ENCODE data around the gene VDR.
A peak's percentile ranks its signal among the peaks of the same experiment; 100 is the strongest.

VDR gene

DNA sequence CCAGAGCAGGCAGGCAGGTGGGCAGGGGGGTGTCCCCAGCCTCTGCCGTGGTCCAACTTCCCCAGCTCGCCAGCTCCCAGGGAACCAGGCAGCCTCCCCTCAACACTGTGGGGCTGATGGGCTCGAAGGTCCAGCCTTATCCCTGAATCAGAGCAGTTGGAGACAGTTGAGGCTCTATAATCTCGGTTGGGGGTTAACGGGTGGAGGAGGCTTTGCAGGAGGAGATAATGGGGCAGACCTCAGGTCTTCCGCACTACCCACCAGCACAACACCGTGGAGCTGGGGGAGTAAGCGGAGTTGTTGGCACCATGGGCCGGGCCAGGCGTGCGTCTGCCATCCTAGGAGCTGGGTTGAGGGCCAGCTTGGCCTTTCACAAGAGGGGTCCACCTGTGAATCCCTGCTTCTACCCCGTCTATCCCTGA is 71.2 kb downstream of the VDR start:
- TF ChIP-seq, protein P1, sequence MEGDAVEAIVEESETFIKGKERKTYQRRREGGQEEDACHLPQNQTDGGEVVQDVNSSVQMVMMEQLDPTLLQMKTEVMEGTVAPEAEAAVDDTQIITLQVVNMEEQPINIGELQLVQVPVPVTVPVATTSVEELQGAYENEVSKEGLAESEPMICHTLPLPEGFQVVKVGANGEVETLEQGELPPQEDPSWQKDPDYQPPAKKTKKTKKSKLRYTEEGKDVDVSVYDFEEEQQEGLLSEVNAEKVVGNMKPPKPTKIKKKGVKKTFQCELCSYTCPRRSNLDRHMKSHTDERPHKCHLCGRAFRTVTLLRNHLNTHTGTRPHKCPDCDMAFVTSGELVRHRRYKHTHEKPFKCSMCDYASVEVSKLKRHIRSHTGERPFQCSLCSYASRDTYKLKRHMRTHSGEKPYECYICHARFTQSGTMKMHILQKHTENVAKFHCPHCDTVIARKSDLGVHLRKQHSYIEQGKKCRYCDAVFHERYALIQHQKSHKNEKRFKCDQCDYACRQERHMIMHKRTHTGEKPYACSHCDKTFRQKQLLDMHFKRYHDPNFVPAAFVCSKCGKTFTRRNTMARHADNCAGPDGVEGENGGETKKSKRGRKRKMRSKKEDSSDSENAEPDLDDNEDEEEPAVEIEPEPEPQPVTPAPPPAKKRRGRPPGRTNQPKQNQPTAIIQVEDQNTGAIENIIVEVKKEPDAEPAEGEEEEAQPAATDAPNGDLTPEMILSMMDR (IDR thresholded peaks at IDR 0.05; ENCODE audit: extremely low read depth, missing control alignments), result no peak

DNA sequence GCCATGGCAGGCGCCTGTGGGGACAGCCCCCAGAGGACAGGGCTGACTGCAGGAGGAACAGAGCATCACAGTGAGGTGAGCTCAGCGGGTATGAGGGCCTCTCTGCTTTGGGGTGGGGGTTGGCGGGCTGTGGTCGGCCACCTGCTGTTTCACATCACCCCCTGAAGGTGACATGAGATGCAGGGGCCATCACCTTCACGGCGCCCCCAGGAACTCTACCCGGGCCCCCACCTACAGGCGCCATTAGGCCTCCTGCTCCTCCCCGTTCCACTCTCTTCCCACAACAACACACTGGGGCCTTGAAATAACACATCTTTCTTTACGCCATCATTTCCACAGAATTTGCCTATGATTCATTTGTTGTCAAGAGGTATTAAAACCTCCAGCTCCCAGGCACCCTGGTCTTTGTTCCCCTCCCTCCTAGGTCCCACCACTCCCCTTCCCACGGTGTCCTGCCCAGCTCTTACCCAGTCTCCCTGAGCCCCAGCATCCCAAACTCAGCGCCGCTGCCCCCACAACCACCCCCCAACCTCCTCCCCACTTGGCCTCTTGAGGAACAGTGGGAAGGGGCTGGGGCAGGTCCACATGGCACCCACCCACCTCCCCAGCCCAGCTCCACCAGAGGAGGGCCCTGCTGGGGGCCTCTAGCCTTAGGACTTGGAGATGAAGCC is 72.4 kb downstream of the VDR start:
- TF ChIP-seq, protein P1 (IDR thresholded peaks at IDR 0.05; ENCODE audit: extremely low read depth, missing control alignments), result no peak
- DNase-seq (ENCODE audit: low spot score), result peak; percentile 67

More for the DNA sequence above, 71.2 kb downstream of the VDR start:
- no peak for DNase-seq (ENCODE audit: low spot score)

DNA sequence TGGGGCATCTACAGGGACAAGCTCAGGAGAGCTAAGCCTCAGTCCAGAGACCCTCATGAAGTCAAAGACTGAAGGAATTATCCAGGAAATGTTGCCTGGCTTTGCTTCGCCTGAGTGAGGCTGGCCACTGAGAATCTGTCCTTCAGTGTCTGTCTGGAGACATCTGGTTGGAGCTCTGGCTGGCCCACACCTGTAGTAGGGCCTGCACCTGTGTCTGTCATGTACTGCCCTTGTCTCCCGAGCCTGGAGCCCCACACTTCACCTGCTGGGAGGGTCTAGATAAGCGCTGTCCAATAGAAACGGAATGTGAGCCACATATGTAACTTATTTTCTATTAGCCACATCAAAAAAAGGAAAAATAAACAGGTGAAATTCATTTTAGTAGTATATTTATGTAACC is 75.2 kb downstream of the VDR start:
- no peak for DNase-seq (ENCODE audit: low spot score)
- TF ChIP-seq, protein P1 (IDR thresholded peaks at IDR 0.05; ENCODE audit: extremely low read depth, missing control alignments), result no peak

DNA sequence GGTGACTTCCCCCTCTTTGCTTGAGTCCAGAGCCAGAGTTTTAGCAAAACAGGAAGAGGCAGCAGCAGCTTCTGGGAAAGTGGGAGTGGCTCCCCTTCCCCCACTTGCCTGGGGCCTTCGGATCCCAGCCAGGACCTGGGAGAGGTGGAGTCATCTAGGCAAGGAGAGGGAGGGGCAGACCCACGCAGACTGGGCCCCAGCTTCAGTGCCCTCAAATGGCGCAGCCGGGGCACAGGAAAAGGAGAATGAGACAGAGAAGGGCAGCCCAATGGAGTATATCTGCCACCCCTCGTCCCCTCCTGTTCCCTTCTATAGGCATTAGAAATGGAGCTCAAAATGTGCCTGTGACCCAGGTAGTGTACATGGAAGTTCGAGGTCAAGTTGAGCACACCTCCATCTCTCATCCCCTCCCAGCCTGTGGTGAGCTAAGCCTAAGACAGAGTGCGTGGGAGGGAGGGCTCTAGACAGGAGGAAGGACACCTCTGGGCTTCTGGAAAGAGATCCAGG is 75.8 kb downstream of the VDR start:
- DNase-seq (ENCODE audit: low spot score), result no peak
- TF ChIP-seq, protein P1 (IDR thresholded peaks at IDR 0.05; ENCODE audit: extremely low read depth, missing control alignments), result no peak

- TF ChIP-seq, protein P1 (IDR thresholded peaks at IDR 0.05; ENCODE audit: extremely low read depth, missing control alignments), result no peak
- DNase-seq (ENCODE audit: low spot score), result no peak
Observed at GRCh38 chr12:47828008-47828975, 76.5 kb downstream of the VDR start.

- TF ChIP-seq, protein P1 (IDR thresholded peaks at IDR 0.05; ENCODE audit: extremely low read depth, missing control alignments), result no peak
- no peak for DNase-seq (ENCODE audit: low spot score)
Observed at GRCh38 chr12:47825173-47825639, 79.6 kb downstream of the VDR start.

DNA sequence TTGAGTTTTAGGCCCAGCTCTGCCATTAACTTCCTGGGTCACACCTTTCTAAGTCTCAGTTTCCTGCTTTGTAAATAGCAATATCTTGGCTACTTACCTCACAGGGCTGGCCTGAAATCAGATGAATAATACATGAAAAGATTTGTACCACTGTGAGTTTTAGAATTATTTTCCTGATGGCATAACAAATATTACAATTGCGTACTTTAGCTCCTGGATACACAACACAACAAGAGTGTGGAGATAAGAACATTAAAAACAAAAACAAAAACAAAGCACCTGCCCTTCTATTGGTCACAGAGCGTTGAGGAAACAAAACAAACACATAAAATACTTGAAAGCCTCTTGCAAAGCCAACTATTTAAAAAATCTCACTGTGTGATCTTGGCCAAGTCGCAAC is 80.2 kb downstream of the VDR start:
- DNase-seq (ENCODE audit: low spot score), result no peak
- TF ChIP-seq, protein P1 (IDR thresholded peaks at IDR 0.05; ENCODE audit: extremely low read depth, missing control alignments), result no peak
